ENCODE measurements around the gene FBXO47.
"Not testable (repeated sequence)": the region's sequence is repeated elsewhere in the genome, so short reads cannot be mapped to it uniquely, and the experiment has no call there.

Gene FBXO47

DNA sequence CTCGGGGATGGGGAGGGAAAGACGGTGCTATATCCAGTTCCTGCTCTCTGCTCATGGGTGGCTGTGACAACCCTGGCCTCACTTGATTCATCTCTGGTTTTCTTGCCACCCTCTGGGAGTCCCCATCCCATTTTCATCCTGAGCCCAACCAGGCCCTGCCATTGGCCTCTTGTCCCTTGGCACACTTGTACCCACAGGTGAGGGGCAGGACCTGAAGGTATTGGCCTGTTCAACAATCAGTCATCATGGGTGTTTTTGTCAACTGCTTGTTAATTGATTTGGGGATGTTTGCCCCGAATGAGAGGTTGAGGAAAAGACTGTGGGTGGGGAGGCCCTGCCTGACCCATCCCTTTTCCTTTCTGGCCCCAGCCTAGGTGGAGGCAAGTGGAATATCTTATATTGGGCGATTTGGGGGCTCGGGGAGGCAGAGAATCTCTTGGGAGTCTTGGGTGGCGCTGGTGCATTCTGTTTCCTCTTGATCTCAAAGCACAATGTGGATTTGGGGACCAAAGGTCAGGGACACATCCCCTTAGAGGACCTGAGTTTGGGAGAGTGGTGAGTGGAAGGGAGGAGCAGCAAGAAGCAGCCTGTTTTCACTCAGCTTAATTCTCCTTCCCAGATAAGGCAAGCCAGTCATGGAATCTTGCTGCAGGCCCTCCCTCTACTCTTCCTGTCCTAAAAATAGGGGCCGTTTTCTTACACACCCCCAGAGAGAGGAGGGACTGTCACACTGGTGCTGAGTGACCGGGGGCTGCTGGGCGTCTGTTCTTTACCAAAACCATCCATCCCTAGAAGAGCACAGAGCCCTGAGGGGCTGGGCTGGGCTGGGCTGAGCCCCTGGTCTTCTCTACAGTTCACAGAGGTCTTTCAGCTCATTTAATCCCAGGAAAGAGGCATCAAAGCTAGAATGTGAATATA lies 46.6 kb downstream of the FBXO47 start:
- no peak for DNase-seq

DNA sequence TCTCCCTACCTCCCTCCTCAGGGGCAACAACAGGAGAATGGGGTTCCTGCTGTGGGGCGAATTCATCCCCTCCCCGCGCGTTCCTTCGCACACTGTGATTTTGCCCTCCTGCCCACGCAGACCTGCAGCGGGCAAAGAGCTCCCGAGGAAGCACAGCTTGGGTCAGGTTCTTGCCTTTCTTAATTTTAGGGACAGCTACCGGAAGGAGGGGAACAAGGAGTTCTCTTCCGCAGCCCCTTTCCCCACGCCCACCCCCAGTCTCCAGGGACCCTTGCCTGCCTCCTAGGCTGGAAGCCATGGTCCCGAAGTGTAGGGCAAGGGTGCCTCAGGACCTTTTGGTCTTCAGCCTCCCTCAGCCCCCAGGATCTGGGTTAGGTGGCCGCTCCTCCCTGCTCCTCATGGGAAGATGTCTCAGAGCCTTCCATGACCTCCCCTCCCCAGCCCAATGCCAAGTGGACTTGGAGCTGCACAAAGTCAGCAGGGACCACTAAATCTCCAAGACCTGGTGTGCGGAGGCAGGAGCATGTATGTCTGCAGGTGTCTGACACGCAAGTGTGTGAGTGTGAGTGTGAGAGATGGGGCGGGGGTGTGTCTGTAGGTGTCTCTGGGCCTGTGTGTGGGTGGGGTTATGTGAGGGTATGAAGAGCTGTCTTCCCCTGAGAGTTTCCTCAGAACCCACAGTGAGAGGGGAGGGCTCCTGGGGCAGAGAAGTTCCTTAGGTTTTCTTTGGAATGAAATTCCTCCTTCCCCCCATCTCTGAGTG lies 47.7 kb downstream of the FBXO47 start:
- no peak for DNase-seq

DNA sequence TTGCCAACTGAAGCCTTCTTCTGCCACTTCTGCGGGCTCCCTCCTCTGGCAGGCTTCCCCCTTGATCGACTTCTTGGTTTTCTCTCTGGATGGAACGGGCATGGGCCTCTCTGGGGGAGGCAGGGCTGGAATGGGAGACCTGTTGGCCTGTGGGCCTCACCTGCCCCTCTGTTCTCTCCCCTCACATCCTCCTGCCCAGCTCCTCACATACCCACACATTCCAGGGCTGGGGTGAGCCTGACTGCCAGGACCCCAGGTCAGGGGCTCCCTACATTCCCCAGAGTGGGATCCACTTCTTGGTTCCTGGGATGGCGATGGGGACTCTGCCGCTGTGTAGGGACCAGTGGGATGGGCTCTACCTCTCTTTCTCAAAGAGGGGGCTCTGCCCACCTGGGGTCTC lies 48.3 kb downstream of the FBXO47 start:
- DNase-seq, result no peak

DNA sequence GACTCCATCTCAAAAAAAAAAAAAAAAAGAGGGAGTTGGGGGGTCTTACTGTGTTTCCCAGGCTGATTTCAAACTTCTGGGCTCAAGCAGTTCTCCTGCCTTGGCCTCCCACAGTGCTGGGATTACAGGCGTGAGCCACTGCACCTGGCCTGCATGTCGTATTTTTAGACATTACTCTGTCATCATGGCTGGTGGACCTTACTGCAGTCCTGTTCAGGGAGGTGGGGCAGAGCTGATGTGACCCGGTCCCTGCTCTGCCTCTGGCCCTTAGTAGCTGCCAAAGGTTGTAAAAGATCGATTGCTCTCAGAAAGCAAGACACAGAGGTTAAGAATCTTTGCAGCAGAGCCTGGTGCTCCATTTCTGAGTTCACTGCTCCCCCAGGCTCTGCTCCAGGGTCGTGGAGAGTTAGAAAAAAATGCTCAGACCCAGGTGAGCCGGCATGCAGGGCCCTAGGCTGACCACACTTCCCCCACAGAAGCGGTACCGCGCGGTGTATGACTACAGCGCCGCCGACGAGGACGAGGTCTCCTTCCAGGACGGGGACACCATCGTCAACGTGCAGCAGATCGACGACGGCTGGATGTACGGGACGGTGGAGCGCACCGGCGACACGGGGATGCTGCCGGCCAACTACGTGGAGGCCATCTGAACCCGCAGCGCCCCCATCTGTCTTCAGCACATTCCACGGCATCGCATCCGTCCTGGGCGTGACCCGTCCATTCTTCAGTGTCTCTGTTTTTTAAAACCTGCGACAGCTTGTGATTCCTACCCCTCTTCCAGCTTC lies 48.9 kb downstream of the FBXO47 start:
- no peak for DNase-seq

DNA sequence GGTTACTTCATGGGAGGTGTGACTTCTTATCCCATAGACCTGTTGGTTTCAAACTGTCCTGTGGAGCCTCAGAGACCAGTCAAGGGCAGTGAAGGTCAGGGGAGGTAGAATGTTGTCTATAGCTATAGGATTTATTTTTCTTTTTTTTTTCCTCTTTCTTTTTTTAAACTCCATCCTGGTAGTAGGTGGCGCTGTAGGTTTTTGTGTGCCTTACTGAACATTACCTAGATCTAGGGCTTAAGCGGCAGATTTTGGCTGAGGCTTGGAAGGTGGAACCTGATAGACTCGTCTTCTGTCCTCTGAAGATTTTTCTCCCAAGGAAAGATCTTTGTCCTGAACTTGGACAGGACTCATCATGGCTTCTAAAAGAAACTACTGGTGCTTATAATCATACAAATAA lies 49.9 kb downstream of the FBXO47 start:
- DNase-seq, result no peak

DNA sequence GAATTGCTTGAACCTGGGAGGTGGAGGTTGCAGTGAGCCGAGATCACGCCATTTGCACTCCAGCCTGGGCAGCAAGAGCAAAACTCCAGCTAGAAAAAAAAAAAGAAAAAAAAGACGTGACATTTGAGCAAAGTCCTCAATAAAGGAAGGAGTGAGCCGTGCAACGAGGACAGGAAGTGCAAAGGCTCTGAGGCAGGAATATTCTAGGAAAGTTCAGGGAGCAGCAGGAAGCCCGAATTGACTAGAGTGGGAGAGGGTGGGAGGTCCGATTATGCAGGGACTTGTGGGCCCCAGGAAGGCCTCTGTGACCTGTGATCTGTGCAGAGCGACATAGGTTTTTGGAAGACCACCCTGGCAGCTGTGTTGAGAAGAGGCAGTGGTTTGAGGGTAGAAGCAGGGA lies 50.4 kb downstream of the FBXO47 start:
- DNase-seq, result no peak

DNA sequence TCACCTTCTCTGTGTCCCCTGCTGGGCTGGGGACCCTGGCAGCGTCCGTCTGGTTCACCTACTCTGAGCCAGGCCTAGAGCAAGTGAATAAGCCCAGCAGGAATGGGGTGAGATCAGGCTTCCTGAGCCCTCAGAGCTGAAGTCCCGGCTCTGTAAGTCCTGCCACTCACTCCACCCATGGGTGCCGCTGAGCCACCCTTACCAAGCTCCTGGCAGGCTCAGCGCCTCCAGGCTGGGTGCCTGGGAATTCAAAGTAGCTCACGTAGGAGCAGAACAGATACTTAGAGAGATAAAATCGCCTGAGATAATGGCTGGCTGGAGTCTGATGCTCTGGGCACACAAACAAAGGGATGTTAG lies 51.6 kb downstream of the FBXO47 start:
- no peak for DNase-seq

DNA sequence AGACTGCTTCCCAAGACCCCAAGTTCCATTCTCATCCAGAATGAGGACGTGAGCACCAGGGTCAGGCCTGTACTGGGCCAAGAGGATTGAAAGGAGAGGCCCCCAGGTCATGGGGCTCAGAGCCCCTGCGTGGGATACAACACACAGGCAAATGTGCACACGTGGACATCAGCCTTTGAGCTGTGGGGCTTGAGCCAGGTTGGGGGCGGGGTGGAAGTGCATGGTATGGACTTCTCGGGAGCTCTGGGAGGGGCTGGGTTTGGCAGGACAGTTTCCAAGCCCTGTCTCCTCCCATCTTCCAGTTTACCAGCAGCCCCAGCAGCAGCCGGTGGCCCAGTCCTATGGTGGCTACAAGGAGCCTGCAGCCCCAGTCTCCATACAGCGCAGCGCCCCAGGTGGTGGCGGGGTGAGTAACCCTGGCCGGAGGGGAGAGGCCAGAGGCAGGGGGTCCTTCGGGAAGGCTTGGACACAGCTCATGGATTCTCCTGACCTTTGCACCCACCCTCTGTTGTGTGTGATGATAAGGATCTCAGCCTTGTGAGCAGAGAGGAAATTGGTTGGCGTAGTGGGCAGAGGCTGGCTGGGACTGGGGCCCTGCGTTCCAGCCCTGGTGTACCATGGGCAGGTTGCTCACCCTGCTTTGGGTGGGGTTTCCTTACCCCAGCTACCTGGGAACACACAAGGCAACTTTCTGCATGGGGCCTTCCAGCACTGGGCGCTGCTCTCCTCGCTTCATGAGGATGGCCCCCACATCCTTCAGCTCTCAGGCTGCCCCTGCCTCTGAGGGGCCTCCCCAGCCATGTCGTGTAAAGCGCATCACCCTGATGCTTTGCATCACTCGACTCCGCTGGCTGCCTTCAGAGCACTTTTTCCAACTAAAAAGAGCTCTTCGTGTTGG lies 52.2 kb downstream of the FBXO47 start:
- DNase-seq, result no peak

DNA sequence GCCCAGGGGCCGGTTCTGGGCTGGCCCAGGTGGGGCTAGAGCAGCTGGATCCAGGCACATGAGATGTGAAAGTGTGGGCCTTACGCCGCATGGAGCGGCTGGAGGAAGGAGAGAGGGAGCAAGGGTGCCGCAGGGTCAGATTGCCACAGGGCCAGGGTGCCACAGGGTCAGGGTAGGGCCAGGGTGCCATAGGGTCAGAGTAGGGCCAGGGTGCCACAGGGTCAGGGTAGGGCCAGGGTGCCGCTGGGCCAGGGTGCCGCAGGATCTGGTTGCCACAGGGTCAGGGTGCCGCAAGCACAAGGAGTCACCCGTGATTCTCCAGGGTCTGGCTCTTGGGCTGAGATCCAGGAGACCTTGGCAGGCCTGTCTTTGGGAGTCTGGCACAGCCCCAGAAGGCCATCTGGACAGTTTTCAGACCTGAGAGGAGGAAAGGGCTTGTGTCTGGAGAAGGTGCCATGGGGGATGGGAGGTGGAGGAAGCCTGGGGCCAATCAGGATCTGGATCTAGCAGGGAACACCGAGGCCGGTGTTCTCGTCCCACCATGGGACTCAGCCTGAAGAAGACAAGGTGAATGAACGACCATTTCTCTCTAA lies 54.9 kb downstream of the FBXO47 start:
- DNase-seq, result no peak

DNA sequence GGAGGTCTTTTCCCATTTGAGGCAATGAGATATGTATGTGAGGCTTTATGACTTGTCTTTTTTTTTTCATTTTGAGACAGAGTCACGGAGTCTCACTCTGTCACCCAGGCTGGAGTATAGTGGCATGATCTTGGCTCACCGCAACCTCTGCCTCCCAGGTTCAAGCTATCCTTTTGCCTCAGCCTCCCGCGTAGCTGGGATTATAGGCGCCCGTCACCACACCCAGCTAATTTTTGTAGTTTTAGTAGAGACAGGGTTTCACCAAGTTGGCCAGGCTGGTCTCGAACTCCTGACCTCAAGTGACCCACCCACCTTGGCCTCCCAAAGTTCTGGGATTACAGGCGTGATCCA lies 55.5 kb downstream of the FBXO47 start:
- DNase-seq, result not testable (repeated sequence)

DNA sequence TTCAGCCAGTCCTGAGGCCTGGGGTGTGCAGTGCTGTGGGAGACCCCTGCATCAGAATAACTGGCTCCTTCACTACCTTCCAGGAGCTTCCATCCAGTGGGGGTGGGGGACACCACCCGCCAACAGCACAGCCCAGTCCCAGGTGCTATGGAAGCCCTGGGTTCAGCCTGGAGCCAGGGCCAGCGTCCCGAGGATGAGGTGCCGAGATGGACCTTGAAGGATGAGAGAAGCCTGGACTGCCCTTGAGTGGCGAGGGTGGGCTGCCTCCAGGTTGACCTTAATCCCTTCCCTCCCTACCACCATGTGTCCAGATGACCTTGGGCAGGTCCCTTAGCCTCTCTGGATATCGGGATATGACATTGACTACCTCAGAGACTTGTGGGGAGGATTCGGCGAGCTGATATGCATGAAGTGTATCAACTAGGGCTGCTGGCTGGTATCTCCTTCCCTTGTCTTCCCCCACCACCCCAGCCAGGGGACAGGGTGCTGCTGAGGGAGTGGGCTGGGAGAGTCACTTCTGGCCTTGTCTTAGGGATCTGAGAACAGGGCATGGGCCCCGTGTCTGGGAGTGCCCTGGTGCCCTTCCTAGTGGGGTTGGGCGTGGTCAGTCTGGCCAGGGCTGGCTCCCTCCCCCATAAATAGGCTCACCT lies 56.0 kb downstream of the FBXO47 start:
- DNase-seq, result no peak

DNA sequence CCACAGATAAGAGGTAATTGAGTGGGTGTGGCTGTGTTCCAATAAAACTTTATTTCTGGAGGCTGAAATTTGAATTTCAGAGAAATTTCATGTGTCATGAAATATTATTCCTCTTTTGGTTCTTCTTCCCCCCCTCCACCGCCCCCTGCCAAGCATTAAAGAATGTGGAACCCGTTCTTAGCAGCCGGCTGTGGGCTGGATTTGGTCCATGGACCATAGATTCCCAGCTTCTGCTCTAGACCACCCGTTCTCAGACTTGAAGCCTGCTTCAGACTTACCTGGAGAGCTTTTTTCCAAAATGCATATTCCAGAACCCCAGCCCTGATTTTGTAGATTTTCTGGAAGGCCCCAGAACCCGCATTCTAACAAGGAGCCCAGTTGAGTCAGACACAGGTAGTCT lies 56.9 kb downstream of the FBXO47 start:
- DNase-seq, result no peak

DNA sequence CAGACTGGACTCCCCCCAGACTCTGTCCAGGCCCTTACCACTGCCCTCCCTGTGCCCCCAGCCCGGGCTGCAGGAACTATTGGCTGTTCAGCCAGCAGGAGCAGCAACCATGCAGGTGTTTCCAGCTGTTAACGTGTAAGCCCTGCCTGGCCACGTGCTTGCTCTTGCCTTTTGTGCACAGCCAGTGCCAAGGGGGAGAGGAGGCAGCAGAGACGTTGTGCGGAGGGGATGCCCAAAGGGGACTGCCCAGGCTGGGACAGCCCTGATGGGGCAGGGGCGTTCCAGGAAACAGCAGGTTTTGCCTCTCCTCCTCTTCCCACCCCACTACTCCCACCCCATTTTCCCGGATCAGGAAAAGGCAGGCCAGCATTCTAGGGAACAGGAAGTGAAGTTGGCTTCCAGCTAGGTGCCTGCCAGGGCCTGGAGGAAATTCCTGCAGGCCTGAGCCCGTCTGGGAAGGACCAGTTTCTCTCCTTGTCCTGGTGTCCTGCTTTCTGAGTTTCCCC lies 58.5 kb downstream of the FBXO47 start:
- no peak for DNase-seq

DNA sequence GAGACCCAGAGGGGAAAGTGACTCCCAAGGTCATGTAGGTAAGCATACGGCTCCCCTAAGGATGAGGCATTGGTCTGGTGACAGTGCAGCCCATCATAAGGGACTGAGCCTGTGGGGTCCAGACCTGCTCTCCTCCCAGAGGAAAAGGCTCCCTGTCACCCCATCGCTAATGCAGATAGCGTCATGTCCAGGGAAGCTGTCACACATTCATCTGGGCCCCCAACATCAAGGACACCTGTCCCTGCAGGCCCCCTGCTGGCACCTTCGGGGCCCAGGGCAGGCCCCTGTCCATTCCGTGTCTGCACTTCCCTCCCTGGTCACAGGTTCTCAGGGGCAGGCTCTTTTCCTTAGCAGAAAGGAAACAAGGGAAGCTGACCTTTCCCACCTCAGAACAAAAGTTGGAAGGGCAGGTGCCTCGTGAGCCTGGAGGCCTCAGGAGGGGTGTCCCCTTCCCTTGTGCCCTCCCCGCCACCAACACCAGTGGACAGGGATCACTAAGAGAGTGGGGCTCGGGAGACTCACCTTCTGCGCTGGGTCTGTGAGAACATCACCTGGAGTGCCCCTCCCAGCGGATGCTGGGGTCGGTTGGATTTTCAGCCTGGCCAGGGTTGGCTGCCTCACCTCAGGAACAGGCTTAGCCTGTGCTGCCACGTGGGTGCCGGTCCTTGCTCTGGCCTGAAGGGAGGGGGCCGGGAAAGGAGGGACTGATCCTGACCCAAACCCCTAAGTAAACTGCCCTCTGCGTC lies 59.1 kb downstream of the FBXO47 start:
- no peak for DNase-seq

DNA sequence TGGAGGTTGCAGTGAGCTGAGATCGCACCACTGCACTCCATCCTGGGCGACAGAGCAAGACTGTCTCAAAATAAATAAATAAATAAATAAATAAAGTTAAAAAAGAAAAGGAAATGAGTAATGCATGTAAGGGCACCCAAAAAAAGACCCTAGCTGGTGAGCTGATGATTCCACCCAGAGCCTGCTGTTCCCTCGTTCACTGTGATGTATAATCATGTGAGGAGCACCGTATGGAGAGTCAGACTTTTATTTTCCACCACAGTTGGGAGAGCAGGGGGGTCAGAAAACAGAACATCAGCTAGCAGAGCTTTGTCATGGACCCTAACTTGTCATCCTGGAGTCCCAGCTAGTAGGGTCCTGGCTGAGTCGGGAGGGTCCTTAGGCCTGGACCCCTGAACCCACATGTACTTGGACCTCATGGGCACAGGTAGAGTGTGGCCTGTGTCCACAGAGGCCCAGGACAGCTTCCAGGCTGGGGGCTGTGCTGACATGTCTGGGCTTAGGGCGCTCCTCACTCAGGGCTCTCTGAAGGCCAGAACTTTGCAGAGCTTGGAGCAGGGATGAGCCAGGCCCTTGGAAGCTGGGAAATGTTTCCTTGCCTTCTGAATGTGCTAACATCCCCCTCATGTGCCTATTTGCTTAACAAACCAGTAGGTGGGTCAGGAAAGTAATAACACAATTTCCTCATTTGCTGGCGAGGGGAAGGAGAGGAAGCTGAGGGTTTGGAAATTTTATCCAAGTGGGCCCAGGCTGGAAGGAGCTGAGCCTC lies 60.6 kb downstream of the FBXO47 start:
- DNase-seq, result no peak

DNA sequence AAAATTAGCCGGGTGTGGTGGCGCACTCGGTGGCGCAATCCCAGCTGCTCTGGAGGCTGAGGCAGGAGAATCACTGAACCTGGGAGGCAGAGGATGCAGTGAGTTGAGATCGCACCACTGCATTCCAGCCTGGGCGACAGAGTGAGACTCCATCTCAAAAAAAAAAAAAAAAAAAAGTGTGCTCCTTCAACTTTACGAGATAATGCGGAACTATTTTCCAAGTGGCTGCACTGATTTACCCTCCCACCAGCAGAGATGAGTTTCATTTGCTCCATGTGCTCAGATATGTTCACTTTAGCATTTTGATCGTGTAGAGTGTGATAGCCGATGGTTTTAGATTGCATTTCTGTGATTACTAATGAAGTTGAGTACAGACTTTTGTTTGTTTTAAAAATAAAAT lies 61.8 kb downstream of the FBXO47 start:
- no peak for DNase-seq

DNA sequence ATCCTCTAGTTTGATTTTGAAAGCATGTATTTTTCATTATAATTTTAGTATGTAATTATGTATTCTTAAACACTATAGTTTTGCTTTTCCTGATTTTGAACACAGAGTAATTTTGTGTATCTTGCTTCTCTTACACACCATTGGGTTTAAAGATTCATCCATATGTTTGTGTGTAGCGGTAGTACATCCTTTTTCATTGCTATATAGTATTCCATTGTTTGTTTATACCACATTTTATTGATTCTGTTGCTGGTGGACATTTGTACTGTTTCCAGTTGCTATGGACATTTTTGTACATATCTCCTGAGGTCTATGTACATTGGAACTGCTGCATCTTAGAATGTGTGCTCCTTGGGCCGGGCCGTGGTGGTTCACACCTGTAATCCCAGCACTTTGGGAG lies 62.3 kb downstream of the FBXO47 start:
- no peak for DNase-seq

DNA sequence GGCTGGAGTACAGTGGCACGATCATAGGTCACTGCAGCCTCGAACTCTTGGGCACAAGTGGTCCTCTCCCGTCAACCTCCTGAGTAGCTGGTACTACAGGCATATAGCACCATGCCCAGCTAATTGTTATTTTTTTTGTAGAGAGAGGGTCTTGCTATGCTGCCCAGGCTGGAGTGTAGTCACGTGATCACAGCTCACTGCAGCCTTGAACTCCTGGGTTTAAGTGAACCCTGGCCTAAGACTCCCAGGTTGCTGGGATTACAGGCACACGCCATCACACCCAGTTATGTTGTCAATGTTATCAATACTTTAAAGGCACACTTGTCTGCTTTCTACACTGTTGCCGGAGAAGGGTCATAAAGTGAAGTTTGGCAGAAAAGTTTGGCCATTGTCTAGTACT lies 63.8 kb downstream of the FBXO47 start:
- DNase-seq, result no peak

DNA sequence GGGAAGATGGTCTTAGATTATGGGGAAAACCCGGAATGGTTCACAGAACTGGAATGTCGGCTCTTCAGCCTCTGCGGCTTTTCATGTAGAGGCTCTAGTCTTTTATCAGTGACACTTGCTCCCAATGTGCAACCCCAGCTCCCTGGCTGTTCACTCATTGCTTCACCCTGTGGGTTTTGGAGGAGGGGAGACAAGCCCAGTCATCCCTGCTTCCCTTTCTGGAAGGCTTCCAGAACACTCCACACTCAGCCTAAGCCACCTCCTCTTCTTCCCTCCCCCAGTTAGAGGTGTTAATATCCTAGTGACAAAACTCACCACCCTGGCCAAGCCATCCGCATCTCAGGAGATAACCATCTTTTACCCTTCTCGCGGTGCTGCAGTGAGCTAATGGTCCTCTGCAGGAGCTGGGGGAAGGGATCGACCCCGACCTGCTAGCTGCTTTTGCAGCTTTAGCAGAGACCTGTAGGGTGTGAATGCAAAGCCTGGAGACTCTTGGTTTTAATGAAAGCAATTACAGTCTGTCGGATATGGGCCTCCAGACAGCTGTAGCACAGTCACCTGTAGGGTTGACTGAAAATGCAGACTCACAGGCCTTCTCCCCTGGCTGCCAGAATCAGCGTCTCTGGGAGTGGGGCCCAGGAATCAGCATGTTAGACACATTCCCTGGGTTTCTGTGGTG lies 66.1 kb downstream of the FBXO47 start:
- no peak for DNase-seq

Measured in stimulated activated CD4-positive, alpha-beta T cell treated with anti-CD3 and anti-CD28 coated beads, Interleukin-2, amount 100 ng/mL, for 48 hours (primary cell).